D721Med (cell line): ENCODE data around the gene CCDC88C.

Experiments
- DNase-seq: peaks from one replicate; pipeline ENCODE4 v3.0.0; 2011; ENCODE audit warnings: low spot score; ENCODE audit not compliant: insufficient read length
- FAIRE-seq: peaks from 2 replicates; lab custom pipeline; 2011; peaks lifted over from hg19 to GRCh38; lab: Jason Lieb, UNC
- TF ChIP-seq, protein P1 (sequence below): IDR thresholded peaks from 2 replicates; pipeline ENCODE4 v1.5.1; 2012; ENCODE audit warnings: mild to moderate bottlenecking, control low read depth; ENCODE audit not compliant: insufficient read depth; ENCODE audit errors: missing control alignments

Gene CCDC88C

DNA sequence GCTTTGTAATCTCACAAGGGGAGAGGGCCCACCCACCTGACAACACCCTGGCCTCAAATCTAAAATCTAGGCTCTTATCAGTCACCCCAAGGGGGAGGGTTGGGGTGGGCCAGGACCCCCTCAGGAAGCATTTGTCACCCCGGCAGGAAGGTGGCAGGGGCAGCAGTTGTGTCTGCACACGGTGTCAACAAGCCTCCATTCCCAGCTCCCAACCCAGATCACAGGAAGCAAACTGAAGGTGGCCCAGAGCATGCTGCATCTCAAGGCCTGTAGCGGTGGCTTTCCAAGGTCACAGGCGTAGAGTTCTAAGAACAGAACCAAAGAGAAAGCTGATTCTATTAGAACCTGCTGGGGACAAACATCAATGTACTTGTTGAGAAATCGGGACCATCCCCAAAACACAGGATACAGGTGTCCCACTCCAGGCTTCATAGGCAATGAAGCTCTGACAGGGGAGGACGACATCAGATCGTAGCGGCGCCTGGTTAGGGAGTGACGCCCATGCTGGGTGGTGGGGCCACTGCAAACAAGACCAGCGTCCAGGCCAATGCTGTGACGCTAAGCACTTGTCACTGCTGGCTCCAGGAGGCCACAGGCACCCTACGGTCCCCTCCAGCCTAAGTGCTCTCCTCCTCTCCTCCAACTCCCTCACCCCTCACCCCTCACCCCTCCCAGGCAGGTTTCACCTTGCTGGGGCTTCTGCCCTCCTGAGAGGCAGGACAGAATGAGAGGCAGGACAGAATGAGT lies 52.9 kb downstream of the CCDC88C start:
- no peak for DNase-seq
- TF ChIP-seq, protein P1, sequence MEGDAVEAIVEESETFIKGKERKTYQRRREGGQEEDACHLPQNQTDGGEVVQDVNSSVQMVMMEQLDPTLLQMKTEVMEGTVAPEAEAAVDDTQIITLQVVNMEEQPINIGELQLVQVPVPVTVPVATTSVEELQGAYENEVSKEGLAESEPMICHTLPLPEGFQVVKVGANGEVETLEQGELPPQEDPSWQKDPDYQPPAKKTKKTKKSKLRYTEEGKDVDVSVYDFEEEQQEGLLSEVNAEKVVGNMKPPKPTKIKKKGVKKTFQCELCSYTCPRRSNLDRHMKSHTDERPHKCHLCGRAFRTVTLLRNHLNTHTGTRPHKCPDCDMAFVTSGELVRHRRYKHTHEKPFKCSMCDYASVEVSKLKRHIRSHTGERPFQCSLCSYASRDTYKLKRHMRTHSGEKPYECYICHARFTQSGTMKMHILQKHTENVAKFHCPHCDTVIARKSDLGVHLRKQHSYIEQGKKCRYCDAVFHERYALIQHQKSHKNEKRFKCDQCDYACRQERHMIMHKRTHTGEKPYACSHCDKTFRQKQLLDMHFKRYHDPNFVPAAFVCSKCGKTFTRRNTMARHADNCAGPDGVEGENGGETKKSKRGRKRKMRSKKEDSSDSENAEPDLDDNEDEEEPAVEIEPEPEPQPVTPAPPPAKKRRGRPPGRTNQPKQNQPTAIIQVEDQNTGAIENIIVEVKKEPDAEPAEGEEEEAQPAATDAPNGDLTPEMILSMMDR: no peak
- no peak for FAIRE-seq

DNA sequence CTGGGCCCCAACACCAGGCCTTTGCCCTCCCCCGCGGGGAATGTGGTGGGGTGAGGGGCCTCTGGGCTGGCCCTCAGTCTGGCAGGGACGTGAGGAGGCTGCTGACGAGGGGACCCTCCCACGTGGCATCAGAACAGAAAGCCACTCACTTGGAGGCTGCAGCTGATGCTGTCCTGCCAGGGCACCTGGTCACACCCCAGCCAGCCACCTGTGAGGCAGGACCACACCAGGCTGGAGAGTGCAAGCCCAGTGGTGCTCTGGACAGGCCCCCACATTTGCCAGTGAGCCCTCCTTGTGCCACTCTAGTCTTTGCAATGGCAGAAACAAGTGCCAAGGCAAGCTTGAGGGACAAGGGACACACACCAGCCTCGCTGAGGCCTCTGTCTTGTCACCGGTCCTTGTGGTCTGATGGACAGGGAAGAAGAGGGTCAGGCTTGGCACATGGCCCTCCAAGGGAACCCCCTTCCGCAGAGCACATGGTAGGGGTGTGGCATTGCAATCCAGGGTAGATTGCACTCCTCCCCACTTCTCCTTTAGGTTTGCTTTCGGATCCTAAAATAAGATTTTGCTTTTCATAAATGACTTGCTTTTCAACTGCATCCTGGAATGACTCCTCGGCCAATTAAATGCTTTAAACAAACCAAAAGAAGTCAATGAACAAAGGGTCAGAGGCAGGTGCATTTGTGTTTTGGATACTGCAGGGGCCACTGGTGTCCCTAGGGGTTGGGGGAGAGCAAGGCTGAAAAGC lies 53.7 kb downstream of the CCDC88C start:
- DNase-seq (no peak), FAIRE-seq (no peak)
- TF ChIP-seq, protein P1: no peak

DNA sequence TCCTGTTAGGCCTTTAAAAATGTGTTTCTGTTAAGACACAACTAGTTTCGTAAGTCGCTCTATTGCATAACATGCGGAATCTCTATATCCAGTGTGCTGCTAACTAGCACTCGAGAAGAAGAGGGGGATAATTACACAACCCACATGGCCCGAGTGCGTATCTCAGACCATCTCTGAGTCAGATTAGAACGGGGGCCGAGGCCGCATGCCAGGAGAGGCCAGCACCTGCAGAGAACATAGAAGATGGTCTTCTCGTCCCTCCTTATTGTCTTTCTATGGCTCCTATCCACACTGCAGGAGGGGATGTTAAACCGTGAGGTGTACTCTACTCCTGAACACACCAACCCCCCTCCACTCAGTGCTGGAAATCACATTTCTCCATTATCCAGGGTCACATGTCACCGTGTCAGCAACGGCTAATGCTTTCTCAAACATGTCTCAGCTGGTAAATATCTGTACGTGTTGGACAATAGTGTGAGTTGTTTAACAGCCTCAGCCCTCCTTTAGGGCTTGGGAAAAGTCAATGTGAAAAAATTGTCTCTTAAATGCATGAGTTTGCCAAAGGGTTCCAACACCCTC lies 56.3 kb downstream of the CCDC88C start:
- no peak for FAIRE-seq
- TF ChIP-seq, protein P1: no peak
- DNase-seq: no peak

DNA sequence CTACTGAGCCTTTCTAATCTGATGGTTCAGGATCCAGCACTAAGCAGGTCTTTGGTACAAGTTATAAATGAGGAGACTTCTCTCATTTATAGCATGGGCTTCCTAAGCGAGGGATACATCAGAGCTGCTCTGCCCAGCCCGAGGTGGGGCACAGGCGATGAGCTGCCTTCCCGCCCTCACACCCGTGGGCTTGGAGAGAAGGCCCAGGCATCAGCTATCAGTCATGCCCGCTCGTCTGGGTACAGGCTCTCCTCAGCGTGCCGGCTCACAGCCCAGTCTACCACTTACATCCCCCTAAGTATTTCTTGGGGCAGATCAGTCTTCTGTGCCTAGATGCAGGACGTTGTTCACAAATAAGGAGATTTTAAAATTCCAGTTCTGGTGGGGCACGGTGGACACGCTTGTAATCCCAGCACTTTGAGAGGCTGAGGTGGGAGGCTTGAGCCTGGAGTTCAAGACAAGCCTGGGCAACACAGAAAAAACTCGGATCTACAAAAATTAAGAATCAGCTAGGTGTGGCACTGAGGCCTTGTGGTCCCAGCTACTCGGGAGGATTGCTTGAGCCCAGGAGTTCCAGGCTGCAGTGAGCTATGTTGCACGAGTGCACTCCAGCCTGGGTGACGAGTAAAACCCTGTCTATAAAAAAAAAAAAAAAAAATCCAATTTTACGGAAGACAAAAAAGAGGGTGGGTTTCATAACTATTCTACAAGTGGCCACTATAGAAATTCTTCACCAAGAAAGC lies 57.0 kb downstream of the CCDC88C start:
- FAIRE-seq: no peak

DNA sequence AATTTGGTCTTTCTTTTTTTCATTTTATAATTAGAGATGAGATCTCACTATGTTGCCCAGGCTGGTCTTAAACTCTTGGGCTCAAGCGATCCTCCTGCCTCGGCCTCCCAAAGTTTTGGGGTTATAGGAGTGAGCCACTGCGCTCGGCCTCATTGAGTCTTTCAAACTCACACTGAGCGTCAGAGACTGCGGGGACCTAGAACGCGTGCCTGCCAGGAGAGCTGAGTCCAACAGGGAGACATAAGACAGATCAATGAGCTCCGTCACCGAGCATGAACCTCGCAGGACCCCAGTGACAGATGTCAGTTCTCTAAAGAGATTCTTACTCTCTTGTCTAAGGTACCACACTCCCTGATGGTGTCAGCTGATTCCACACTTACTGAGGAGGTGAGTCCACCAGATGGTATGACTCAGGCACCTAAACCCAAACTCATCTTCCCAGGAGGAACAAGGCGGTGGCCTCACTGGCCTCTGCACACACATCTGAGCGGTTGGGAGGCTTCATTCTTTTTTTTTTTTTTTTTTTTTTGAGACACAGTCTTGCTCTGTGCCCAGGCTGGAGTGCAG lies 58.9 kb downstream of the CCDC88C start:
- FAIRE-seq: no peak
- TF ChIP-seq, protein P1: no peak
- no peak for DNase-seq

More for the DNA sequence above, 57.0 kb downstream of the CCDC88C start:
- TF ChIP-seq, protein P1: no peak
- no peak for DNase-seq

DNA sequence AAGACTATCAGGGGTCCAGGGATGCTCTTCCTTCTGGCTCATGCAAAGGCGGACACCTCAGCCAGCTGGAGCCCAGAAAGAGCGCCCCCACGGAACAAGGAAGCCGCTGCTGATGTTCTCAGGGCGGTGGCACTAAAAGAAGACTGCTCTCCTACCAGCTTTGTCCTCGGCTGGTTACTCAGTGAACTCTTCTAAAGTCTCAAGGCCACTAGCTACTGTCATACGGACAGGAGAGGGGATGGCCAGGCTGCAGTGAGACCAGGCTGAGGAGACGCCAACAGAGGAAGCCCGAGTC lies 59.6 kb downstream of the CCDC88C start:
- DNase-seq (no peak), FAIRE-seq (no peak)
- TF ChIP-seq, protein P1: no peak
